PFSK-1 (cell line): ENCODE data around the gene GRM4.

Source experiments
- SIN3A ChIP-seq: IDR thresholded peaks from 2 replicates; pipeline ENCODE4 v1.6.1; 2012; ENCODE audit warnings: mild to moderate bottlenecking, low read length, moderate library complexity, borderline replicate concordance; ENCODE audit not compliant: insufficient read depth
- TF ChIP-seq, protein P1 (sequence below), 2 experiments: IDR thresholded peaks; 2 replicates each; pipeline versions ENCODE4 v1.6.1 to v1.8.0; 2011 to 2012; ENCODE audit warnings: low read depth in 2 of 2, low read length in 2 of 2, control low read depth in 1 of 2, inconsistent platforms in 1 of 2, mild to moderate bottlenecking in 1 of 2, moderate library complexity in 1 of 2; ENCODE audit not compliant: insufficient read depth in 1 of 2

DNA sequence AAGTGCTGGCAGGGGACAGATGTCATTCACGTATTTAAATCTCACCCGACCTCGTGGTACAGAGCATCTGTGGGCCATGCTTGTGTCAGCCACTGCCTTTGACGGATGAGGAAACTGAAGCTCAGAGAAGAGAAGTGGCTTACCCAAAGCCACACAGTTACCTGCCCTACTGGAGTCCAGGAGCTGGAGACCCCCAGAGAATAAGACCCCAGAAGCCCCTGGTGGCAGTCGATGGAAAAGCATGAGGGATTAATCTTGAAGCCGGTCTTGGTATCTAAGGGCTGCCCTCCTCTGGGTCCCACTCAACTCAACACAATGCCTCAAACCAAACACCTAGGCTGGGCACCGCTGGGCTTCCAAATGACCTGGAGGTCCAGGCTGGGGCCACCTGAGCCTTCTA is 83.1 kb downstream of the GRM4 start:
- TF ChIP-seq, protein P1, sequence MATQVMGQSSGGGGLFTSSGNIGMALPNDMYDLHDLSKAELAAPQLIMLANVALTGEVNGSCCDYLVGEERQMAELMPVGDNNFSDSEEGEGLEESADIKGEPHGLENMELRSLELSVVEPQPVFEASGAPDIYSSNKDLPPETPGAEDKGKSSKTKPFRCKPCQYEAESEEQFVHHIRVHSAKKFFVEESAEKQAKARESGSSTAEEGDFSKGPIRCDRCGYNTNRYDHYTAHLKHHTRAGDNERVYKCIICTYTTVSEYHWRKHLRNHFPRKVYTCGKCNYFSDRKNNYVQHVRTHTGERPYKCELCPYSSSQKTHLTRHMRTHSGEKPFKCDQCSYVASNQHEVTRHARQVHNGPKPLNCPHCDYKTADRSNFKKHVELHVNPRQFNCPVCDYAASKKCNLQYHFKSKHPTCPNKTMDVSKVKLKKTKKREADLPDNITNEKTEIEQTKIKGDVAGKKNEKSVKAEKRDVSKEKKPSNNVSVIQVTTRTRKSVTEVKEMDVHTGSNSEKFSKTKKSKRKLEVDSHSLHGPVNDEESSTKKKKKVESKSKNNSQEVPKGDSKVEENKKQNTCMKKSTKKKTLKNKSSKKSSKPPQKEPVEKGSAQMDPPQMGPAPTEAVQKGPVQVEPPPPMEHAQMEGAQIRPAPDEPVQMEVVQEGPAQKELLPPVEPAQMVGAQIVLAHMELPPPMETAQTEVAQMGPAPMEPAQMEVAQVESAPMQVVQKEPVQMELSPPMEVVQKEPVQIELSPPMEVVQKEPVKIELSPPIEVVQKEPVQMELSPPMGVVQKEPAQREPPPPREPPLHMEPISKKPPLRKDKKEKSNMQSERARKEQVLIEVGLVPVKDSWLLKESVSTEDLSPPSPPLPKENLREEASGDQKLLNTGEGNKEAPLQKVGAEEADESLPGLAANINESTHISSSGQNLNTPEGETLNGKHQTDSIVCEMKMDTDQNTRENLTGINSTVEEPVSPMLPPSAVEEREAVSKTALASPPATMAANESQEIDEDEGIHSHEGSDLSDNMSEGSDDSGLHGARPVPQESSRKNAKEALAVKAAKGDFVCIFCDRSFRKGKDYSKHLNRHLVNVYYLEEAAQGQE (IDR thresholded peaks at IDR 0.05; ENCODE audit: insufficient read depth in 1 of 2, low read depth in 2 of 2, low read length in 2 of 2): no peak
- TF ChIP-seq SIN3A: no peak
